Measurements from ENCODE around the gene IGF2R.
"Not testable (repeated sequence)": the region's sequence is repeated elsewhere in the genome, so short reads cannot be mapped to it uniquely, and the experiment has no call there.

The IGF2R gene

DNA sequence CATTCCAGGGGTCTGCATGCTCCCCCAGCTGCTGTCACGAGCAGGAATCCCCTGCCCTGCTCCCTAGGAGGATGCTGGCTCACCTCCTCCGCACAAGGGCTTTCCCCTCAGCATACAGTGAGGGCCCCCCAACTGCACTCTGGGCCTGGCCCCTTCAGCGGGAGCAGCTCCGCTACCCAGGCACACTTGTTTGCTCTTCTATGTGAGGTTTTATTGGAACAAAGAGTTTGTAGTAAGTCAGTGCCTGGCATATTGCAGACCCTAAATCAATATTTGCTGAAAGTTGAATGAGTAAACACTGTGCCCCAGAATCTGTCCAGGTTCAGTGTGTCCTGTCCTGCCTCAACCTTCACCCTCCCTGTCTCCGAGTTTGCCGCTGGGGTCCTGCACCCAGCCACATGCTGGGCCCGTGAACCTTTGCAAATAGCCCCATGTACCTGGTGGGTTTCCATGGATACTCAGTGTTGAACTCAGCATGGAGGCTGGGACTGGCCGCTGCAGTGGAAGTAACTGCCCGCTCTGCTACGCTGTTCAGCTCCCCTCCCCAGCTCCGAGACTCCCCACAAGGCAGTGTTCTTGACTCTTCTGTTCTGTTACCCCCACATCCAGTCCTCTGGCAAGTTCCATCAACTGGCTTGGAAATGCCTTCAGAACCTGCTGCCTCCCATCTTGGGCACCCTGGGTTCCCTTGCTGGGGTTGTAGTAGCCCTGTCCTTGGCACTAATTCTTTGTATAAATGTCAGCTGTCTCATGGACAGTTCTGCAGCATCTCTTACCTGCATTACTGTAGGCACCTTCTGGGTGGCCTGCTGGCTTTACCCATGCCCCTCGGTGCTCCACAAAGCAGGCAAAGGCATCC lies 168.5 kb downstream of the IGF2R start:
- no peak overlapping the region for H3K4me3 ChIP-seq (ENCODE audit: low read depth, low read length)
- TF ChIP-seq, protein P1, sequence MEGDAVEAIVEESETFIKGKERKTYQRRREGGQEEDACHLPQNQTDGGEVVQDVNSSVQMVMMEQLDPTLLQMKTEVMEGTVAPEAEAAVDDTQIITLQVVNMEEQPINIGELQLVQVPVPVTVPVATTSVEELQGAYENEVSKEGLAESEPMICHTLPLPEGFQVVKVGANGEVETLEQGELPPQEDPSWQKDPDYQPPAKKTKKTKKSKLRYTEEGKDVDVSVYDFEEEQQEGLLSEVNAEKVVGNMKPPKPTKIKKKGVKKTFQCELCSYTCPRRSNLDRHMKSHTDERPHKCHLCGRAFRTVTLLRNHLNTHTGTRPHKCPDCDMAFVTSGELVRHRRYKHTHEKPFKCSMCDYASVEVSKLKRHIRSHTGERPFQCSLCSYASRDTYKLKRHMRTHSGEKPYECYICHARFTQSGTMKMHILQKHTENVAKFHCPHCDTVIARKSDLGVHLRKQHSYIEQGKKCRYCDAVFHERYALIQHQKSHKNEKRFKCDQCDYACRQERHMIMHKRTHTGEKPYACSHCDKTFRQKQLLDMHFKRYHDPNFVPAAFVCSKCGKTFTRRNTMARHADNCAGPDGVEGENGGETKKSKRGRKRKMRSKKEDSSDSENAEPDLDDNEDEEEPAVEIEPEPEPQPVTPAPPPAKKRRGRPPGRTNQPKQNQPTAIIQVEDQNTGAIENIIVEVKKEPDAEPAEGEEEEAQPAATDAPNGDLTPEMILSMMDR (IDR thresholded peaks at IDR 0.05; ENCODE audit: low read depth, low read length), result no peak

DNA sequence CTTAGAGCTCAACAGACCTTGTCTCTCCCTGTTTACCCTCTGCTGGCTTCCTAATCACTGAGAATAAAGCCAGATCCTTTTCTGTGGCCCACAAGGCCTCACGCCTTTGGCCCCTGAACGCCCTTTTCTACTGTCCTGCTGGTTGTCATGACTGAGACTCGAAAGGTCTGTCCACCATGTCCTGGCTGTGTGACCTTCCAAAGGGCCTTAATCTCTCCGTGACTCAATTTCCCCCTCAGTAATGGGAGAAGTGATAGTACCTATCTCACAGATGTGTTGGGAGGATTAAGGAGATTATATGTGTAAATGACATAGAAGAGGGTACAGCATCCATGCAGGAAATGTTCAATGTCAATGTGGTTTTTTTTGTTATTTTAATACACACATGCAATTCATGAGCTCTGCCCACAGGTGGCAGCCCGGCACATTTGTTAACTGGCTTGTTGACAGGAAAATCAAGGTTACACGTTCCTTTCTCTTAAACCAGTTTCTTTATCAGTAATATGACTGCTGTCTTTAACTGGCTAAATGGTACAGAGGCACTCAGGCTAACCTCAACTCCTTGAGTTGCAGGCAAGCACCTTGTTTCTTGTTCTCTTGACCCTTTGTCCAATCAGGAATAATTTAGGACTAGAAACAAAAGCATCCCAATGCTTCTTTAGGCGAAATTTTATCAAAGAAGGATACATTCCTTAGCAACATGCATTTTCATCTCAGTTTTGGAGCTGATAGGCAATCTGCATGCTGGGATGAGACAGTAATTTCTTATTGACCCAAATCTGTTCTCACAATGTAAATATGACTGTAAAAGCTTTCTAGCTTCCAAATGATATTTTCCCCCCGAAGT lies 169.3 kb downstream of the IGF2R start:
- TF ChIP-seq, protein P1 (IDR thresholded peaks at IDR 0.05; ENCODE audit: low read depth, low read length), result peak; percentile 68
- H3K4me3 ChIP-seq (ENCODE audit: low read depth, low read length), result no peak overlapping the region

DNA sequence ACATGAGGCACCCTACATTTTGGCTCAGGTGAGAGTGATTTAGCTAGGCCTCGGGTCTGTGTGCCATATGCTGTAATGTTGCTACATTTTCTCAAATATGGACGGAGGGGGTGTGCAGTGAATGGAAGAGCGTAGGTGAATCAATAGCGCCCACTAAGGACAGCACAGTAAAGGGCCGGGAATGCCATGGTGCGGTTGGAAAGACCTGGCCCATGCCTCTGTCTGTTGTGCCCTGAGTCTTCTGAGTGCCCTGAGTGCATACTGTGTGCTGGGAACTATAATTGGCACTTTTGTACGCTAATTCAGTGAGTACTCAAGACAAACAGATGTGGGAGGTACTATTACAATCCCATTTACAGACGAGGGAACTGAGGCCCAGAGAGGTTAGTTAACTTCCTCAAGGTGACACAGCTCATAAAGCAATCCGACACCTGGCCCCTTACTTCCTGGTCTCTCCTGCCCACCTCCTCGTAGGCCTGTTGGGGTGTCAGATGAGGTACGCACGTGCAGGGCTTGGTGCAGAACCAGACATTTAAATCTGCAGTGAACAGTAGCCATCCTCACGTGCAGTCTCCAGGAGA lies 170.0 kb downstream of the IGF2R start:
- TF ChIP-seq, protein P1 (IDR thresholded peaks at IDR 0.05; ENCODE audit: low read depth, low read length), result no peak

DNA sequence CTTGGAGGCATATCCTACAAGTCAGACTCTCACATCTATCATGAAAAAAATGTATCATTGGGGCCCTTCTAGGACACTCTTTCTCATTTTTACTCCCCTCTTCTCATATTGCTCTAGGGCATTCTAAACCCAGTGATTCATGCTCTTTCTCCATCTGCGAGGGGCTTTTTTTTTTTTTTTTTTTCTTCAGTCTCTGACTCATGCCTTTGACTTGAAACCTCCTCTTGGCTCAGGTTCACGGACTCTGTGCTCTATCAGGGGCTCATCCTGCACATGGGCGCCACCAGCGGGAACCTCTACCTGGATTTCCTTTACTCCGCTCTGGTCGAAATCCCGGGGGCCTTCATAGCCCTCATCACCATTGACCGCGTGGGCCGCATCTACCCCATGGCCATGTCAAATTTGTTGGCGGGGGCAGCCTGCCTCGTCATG lies 170.6 kb downstream of the IGF2R start:
- TF ChIP-seq, protein P1 (IDR thresholded peaks at IDR 0.05; ENCODE audit: low read depth, low read length), result no peak
- no peak overlapping the region for H3K4me3 ChIP-seq (ENCODE audit: low read depth, low read length)

More for the DNA sequence above, 170.0 kb downstream of the IGF2R start:
- H3K4me3 ChIP-seq (ENCODE audit: low read depth, low read length), result no peak overlapping the region

DNA sequence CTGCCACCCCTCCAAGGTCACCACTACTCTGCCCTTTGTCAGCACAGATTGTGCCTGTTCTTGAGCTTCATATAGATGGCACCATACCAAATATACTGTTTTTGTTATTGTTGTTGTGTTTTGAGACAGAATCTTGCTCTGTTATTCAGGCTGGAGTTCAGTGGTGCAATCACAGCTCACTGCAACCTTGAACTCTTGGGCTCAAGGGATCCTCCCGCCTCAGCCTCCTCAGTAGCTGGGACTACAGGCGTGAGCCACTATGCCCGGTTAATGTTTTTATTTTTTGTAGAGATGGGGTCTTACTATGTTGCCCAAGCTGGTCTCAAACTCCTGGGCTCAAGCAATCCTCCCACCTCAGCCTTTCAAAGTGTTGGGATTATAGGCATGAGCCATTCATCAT lies 171.6 kb downstream of the IGF2R start:
- H3K4me3 ChIP-seq (ENCODE audit: low read depth, low read length), result not testable (repeated sequence)

DNA sequence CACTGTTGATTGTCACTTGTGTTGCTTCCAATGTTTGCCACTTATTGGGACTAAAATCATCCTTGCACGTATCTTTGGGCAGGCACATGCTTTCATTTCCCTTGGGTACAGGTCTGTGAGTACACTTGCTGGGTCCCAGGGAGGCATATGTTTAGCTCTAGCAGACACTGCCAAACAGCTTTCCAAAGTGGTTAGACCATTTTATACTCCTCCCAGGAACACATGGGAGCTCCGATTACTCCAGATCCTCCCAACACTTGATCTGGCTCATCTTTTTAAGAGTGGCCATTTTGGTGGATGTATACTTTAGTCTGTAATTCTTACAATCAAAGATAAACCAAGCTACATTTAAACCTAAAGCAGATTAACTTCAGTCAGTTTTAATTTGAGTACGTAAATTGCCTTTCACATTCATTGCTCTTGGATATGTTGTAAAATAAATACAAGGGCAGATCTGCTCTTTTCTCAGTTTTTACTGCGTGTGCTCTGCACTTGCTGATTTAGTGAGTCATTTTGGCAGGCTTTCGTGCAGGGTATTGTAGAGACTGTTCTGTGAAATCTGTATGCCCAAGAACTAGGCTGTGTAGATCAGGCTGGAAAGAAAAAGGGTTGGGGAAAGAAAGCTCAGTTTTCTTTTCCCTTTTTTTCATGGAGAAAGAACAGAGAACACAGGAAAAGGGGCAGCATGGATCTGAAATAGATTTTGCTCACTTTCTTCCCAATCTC lies 172.3 kb downstream of the IGF2R start:
- TF ChIP-seq, protein P1 (IDR thresholded peaks at IDR 0.05; ENCODE audit: low read depth, low read length), result no peak
- no peak overlapping the region for H3K4me3 ChIP-seq (ENCODE audit: low read depth, low read length)

DNA sequence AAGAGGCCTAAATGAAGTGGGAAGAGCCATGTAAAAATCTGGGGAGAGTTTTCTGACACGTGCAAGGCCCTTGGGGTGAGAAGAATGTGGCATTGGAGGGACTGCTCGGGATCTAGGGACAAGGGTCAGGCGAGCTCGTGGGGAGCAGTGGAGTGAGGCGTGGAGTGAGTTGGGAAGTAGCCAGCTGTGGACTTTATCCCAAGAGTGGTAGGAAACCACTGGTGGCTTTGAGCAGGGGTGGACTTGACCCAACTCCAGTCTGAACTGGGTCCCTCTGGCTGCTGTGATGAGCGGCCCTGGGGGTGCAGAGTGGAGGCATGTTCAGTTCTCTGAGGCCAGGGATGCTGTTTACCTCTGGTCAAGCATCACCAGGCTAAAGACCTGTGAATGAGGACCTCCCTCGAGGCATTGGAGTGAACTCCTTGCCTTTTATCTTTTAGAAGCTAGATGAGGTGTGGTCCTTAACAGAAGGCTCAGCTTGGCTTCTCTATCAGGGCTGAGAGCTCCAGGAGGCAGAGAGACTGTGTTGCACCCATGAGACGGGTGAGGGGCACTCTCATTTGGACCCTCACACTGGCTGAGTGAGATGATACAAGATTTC lies 173.3 kb downstream of the IGF2R start:
- no peak overlapping the region for H3K4me3 ChIP-seq (ENCODE audit: low read depth, low read length)
- TF ChIP-seq, protein P1 (IDR thresholded peaks at IDR 0.05; ENCODE audit: low read depth, low read length), result no peak

All from WI38 (cell line).